GM23338 (cell line): ENCODE data around the gene ZFY. TPM values are rescaled to one million over a fixed set of nuclear protein-coding genes. Genes with fewer than 3 reads are reported as not detected.

Experiments
- CTCF ChIP-seq, 2 experiments: fragments of 200-600 bp in 1 of 2; sonication (generic) in 1 of 2; conservative IDR thresholded peaks; 2 replicates each; pipeline versions ENCODE4 v1.5.1 to v1.6.1; 2016 to 2017; ENCODE audit warnings: antibody characterized with exemption in 2 of 2, low read depth in 2 of 2, mild to moderate bottlenecking in 2 of 2, moderate library complexity in 1 of 2
- ETS1 ChIP-seq: IDR thresholded peaks from 2 replicates; pipeline ENCODE4 v1.6.1; 2016; ENCODE audit warnings: antibody characterized with exemption
- EZH2phosphoT487 ChIP-seq: fragments of 200-600 bp; sonication (generic); IDR thresholded peaks from one replicate; pipeline ENCODE4 v1.8.1; 2018; ENCODE audit warnings: antibody characterized with exemption; ENCODE audit not compliant: unreplicated experiment
- JUNB ChIP-seq: IDR thresholded peaks from one replicate; pipeline ENCODE4 v1.6.1; 2016; ENCODE audit warnings: antibody characterized with exemption; ENCODE audit not compliant: unreplicated experiment
- STAT1 ChIP-seq: IDR thresholded peaks from one replicate; pipeline ENCODE4 v1.6.1; 2016; ENCODE audit warnings: antibody characterized with exemption; ENCODE audit not compliant: unreplicated experiment
- ZNF462 ChIP-seq: fragments of 250-450 bp; sonication (Bioruptor Pico); IDR thresholded peaks from 2 replicates; pipeline ENCODE4 v1.5.0; 2020; ENCODE audit warnings: mild to moderate bottlenecking, moderate library complexity
- polyA plus RNA-seq: library from polyadenylated mRNA; unstranded; fragments of >200 nt; fragmentation: Nextera tagmentation; extraction: Ambion mirVana; gene quantifications from 2 replicates; pipeline ENCODE4 v1.2.1, GENCODE V29; 2016
- total RNA-seq: library from RNA; depleted of rRNA; stranded (reverse); fragments of >200 nt; shearing (Covaris generic); gene quantifications from 2 replicates; pipeline ENCODE4 v1.2.3, GENCODE V29; 2014
- TF ChIP-seq, protein P1 (sequence below): IDR thresholded peaks from one replicate; pipeline ENCODE4 v1.6.1; 2018; ENCODE audit warnings: antibody characterized with exemption; ENCODE audit not compliant: unreplicated experiment

The ZFY gene
- total and polyA plus RNA-seq, 2 experiments from 2014 or later = 4.5 to 9.4 TPM

DNA sequence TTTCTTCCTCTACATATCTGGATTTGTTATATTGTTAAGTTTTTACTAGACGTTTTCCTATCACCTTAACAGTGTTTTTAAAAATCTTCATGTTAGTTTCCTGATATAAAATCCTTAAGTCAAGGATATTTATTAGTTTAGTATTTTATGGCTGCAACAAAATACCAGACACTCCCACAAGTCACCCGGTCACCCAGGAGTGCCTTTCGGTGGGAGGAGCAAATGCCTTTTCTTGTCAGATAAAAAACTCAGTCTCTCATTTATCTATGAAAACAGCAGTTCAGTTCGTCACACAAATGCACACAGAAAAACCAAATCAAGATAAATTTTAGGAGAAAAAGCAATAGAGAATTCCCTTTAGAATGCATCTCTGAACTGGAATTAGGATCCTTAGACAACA lies 77.0 kb downstream of the ZFY start (continued):
- TF ChIP-seq ZNF462 (CRISPR knock-in tag) = no peak
- TF ChIP-seq STAT1 = no peak
- no peak for TF ChIP-seq CTCF (conservative IDR thresholded peaks at IDR 0.05; ENCODE audit: low read depth in 2 of 2)
- no peak for TF ChIP-seq JUNB
- no peak for TF ChIP-seq EZH2phosphoT487
- TF ChIP-seq ETS1 = no peak
- TF ChIP-seq, protein P1, sequence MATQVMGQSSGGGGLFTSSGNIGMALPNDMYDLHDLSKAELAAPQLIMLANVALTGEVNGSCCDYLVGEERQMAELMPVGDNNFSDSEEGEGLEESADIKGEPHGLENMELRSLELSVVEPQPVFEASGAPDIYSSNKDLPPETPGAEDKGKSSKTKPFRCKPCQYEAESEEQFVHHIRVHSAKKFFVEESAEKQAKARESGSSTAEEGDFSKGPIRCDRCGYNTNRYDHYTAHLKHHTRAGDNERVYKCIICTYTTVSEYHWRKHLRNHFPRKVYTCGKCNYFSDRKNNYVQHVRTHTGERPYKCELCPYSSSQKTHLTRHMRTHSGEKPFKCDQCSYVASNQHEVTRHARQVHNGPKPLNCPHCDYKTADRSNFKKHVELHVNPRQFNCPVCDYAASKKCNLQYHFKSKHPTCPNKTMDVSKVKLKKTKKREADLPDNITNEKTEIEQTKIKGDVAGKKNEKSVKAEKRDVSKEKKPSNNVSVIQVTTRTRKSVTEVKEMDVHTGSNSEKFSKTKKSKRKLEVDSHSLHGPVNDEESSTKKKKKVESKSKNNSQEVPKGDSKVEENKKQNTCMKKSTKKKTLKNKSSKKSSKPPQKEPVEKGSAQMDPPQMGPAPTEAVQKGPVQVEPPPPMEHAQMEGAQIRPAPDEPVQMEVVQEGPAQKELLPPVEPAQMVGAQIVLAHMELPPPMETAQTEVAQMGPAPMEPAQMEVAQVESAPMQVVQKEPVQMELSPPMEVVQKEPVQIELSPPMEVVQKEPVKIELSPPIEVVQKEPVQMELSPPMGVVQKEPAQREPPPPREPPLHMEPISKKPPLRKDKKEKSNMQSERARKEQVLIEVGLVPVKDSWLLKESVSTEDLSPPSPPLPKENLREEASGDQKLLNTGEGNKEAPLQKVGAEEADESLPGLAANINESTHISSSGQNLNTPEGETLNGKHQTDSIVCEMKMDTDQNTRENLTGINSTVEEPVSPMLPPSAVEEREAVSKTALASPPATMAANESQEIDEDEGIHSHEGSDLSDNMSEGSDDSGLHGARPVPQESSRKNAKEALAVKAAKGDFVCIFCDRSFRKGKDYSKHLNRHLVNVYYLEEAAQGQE = no peak
